Trophoblast cell (in vitro differentiated cells and primary cell): ENCODE results near the gene TRAPPC2.

Experiments
- DNase-seq, 2 donors: peaks; one replicate each; pipeline ENCODE4 v3.0.0-alpha.2; 2016
- H2AFZ ChIP-seq: 2 replicates; pipeline ENCODE4 v1.6.1; 2013; ENCODE audit warnings: low read length, moderate library complexity, mild to moderate bottlenecking; ENCODE audit not compliant: insufficient read depth, poor library complexity
- H2AK5ac ChIP-seq: 2 replicates; pipeline ENCODE4 v1.6.1; 2013; ENCODE audit warnings: mild to moderate bottlenecking, low read length
- H2BK120ac ChIP-seq: 2 replicates; pipeline ENCODE4 v1.6.1; 2013; ENCODE audit warnings: low read length, mild to moderate bottlenecking, moderate library complexity; ENCODE audit not compliant: insufficient read depth, poor library complexity
- H2BK12ac ChIP-seq: 2 replicates; pipeline ENCODE4 v1.6.1; 2013; ENCODE audit warnings: mild to moderate bottlenecking, low read length, moderate library complexity
- H2BK5ac ChIP-seq: 2 replicates; pipeline ENCODE4 v1.6.1; 2013; ENCODE audit warnings: low read length, low read depth, moderate library complexity, mild to moderate bottlenecking; ENCODE audit not compliant: poor library complexity
- H3K14ac ChIP-seq: 2 replicates; pipeline ENCODE4 v1.6.1; 2013; ENCODE audit warnings: mild to moderate bottlenecking, low read length
- H3K18ac ChIP-seq: 2 replicates; pipeline ENCODE4 v1.6.1; 2013; ENCODE audit warnings: mild to moderate bottlenecking, low read length
- H3K23ac ChIP-seq: 2 replicates; pipeline ENCODE4 v1.6.1; 2013; ENCODE audit warnings: low read length
- H3K27ac ChIP-seq: 2 replicates; pipeline ENCODE4 v1.5.1; 2013; ENCODE audit warnings: low read depth, mild to moderate bottlenecking, inconsistent platforms, low read length, moderate library complexity
- H3K27me3 ChIP-seq: 2 replicates; pipeline ENCODE4 v1.6.1; 2013; ENCODE audit warnings: inconsistent platforms, mild to moderate bottlenecking, low read length, moderate library complexity; ENCODE audit not compliant: insufficient read depth
- H3K36me3 ChIP-seq, 2 experiments: 1 replicate in 1 of 2; 2 replicates in 1 of 2; pipeline ENCODE4 v1.6.1; 2013; ENCODE audit warnings: low read length in 2 of 2, mild to moderate bottlenecking in 2 of 2, moderate library complexity in 1 of 2; ENCODE audit not compliant: insufficient read depth in 2 of 2, control insufficient read depth in 1 of 2
- H3K4ac ChIP-seq: 2 replicates; pipeline ENCODE4 v1.6.1; 2013; ENCODE audit warnings: low read depth, mild to moderate bottlenecking, low read length, moderate library complexity
- H3K4me1 ChIP-seq, 2 experiments: 1 replicate in 1 of 2; 2 replicates in 1 of 2; pipeline ENCODE4 v1.6.1; 2013; ENCODE audit warnings: low read length in 2 of 2, mild to moderate bottlenecking in 2 of 2, moderate library complexity in 1 of 2; ENCODE audit not compliant: insufficient read depth in 2 of 2, control insufficient read depth in 1 of 2
- H3K4me2 ChIP-seq: 2 replicates; pipeline ENCODE4 v1.6.1; 2013; ENCODE audit warnings: inconsistent platforms, mild to moderate bottlenecking, low read length, moderate library complexity
- H3K4me3 ChIP-seq: 2 replicates; pipeline ENCODE4 v1.5.1; 2013; ENCODE audit warnings: mild to moderate bottlenecking, low read depth, low read length, inconsistent platforms
- H3K79me1 ChIP-seq: one replicate; pipeline ENCODE4 v1.6.1; 2013; ENCODE audit warnings: low read length
- H3K79me2 ChIP-seq: 2 replicates; pipeline ENCODE4 v1.6.1; 2013; ENCODE audit warnings: low read length, mild to moderate bottlenecking; ENCODE audit not compliant: control insufficient read depth, insufficient read depth, poor library complexity
- H3K9ac ChIP-seq: 2 replicates; pipeline ENCODE4 v1.6.1; 2013; ENCODE audit warnings: mild to moderate bottlenecking, low read length
- H3K9me3 ChIP-seq: 2 replicates; pipeline ENCODE4 v1.6.1; 2013; ENCODE audit warnings: low read depth, mild to moderate bottlenecking, control low read depth, inconsistent platforms, low read length; ENCODE audit not compliant: insufficient read depth
- H4K12ac ChIP-seq: 2 replicates; pipeline ENCODE4 v1.6.1; 2013; ENCODE audit warnings: low read depth, mild to moderate bottlenecking, low read length, moderate library complexity
- H4K8ac ChIP-seq: 2 replicates; pipeline ENCODE4 v1.6.1; 2013; ENCODE audit warnings: low read depth, mild to moderate bottlenecking, low read length, moderate library complexity
- H4K91ac ChIP-seq: one replicate; pipeline ENCODE4 v1.6.1; 2013; ENCODE audit warnings: low read depth, mild to moderate bottlenecking, low read length, moderate library complexity
- WGBS: extraction: QIAGEN DNeasy Blood & Tissue Kit; methylation state at CpG from one replicate; pipeline ENCODE4 v1.1.7; 2013; ENCODE audit warnings: missing lambda C conversion rate; ENCODE audit not compliant: insufficient read length, insufficient coverage; ENCODE audit errors: extremely low coverage; 5-methylcytosine and 5-hydroxymethylcytosine counted together

Gene TRAPPC2

GRCh38 chrX:13764765-13765164, 30.3 kb upstream of the TRAPPC2 start:
- Histone ChIP-seq H2BK12ac (no peak overlapping the region), H3K4me1 (no peaks in the 10 kb centered on the region), H3K18ac (no peak overlapping the region), H2BK5ac (no peak overlapping the region), H3K79me2 (no peaks in the 10 kb centered on the region), H3K4me3 (no peak overlapping the region), H3K27ac (no peak overlapping the region), H3K4me2 (no peak overlapping the region), H4K91ac (no peak overlapping the region), H3K79me1 (no peaks in the 10 kb centered on the region), H4K8ac (no peak overlapping the region), H2AK5ac (no peak overlapping the region), H3K9ac (no peak overlapping the region), H3K14ac (no peak overlapping the region), H3K4ac (no peak overlapping the region), H2AFZ (no peak overlapping the region), H2BK120ac (no peak overlapping the region), H4K12ac (no peak overlapping the region), H3K36me3 (peaks cover 22 to 33% of the 10 kb centered on the region in 2 experiments), H3K23ac (no peak overlapping the region), H3K27me3 (no peaks in the 10 kb centered on the region), H3K9me3 (no peaks in the 10 kb centered on the region)
- WGBS, result no CpG with 5 or more reads among the region's 6 CpGs
- no peak for DNase-seq

DNA sequence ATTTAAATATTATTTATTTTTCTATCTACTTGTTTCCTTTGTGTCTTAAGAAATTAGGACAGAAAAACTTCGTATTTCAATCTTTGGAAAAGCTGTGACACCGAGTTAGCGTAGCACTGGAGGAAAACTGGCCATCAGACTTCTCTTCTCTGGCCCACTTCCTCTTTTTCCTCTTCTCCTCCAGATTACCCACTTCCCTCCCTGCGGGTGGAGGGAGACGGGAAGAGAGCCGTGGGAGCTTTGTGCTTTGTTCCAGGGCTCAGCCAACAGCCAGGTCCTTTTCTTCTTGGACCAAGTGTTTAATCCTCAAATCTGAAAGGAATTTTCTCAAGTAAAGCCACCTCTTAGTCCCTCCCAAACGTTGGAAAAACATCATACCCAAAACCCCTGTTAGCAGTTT, 29.9 kb upstream of the TRAPPC2 start:
- H2BK120ac ChIP-seq, result no peak overlapping the region
- no peak overlapping the region for H3K9ac ChIP-seq
- H3K9me3 ChIP-seq, result no peaks in the 10 kb centered on the region
- peaks cover 21 to 33% of the 10 kb centered on the region in 2 experiments for H3K36me3 ChIP-seq
- no CpG with 5 or more reads among the region's 7 CpGs for WGBS
- DNase-seq, result no peak
- no peak overlapping the region for H3K4ac ChIP-seq
- no peak overlapping the region for H4K8ac ChIP-seq
- H3K79me2 ChIP-seq, result no peaks in the 10 kb centered on the region
- no peaks in the 10 kb centered on the region for H3K27me3 ChIP-seq
- no peak overlapping the region for H3K4me2 ChIP-seq
- no peak overlapping the region for H2AFZ ChIP-seq
- no peak overlapping the region for H2AK5ac ChIP-seq
- no peak overlapping the region for H3K14ac ChIP-seq
- H4K12ac ChIP-seq, result no peak overlapping the region
- no peak overlapping the region for H4K91ac ChIP-seq
- no peak overlapping the region for H3K27ac ChIP-seq
- H3K23ac ChIP-seq, result no peak overlapping the region
- no peak overlapping the region for H2BK12ac ChIP-seq
- H3K4me1 ChIP-seq, result no peaks in the 10 kb centered on the region
- H3K18ac ChIP-seq, result no peak overlapping the region
- no peak overlapping the region for H3K4me3 ChIP-seq
- H3K79me1 ChIP-seq, result no peaks in the 10 kb centered on the region
- H2BK5ac ChIP-seq, result no peak overlapping the region

GRCh38 chrX:13763489-13763888, 29.1 kb upstream of the TRAPPC2 start:
- Histone ChIP-seq H2BK120ac (no peak overlapping the region), H4K8ac (no peak overlapping the region), H2AK5ac (no peak overlapping the region), H2BK5ac (no peak overlapping the region), H4K12ac (no peak overlapping the region), H3K27me3 (no peaks in the 10 kb centered on the region), H2AFZ (no peak overlapping the region), H2BK12ac (no peak overlapping the region), H4K91ac (no peak overlapping the region), H3K14ac (no peak overlapping the region), H3K9me3 (no peaks in the 10 kb centered on the region), H3K4me1 (no peaks in the 10 kb centered on the region), H3K18ac (no peak overlapping the region), H3K9ac (no peak overlapping the region), H3K79me2 (no peaks in the 10 kb centered on the region), H3K27ac (no peak overlapping the region), H3K79me1 (no peaks in the 10 kb centered on the region), H3K4ac (no peak overlapping the region), H3K23ac (no peak overlapping the region), H3K4me2 (no peak overlapping the region), H3K36me3 (peaks cover 22 to 35% of the 10 kb centered on the region in 2 experiments), H3K4me3 (no peak overlapping the region)
- no CpG with 5 or more reads among the region's 8 CpGs for WGBS
- no peak for DNase-seq

DNA sequence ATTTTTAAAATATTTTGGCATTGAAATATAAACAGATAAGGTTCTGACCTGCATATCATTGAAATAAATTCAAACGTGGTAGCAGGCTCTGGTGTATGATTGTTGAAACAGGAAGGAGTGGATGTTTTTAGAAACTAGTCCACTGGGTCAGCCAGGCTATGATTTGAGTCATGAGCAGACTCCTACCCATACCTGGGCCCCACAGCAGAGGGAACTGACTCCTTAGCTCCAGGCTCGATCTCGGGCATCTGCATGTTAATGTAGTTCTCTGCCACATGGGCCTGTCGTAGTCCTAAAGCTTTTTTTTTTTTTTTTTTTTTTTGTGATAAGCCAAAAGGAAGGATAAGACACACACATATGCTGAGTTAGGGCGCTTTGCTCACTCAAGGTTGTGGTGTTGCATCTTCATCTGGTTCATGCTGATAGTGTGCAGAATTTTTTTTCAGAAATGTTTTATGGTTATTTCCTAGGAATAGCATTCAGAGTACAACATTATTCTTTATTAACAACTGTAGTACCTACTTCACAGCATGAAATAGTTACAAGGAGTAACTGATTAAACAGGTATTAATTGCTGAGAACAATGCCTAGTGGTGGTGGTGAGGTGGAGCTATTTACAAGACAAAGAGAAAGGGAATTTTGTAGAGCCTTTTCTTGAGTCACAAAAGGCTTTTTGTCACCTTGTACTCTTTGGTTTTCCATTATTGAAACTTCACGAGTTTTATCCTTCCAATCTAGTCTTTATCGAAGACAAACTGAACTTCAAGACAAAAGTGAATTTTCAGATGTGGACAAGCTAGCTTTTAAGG, 27.4 kb upstream of the TRAPPC2 start:
- no peak overlapping the region for H3K23ac ChIP-seq
- H3K79me1 ChIP-seq, result no peaks in the 10 kb centered on the region
- no peak overlapping the region for H3K18ac ChIP-seq
- no peak overlapping the region for H4K91ac ChIP-seq
- H2BK120ac ChIP-seq, result no peak overlapping the region
- H4K8ac ChIP-seq, result no peak overlapping the region
- no peak overlapping the region for H4K12ac ChIP-seq
- WGBS, result no CpG with 5 or more reads among the region's 7 CpGs
- no peaks in the 10 kb centered on the region for H3K79me2 ChIP-seq
- H3K4me3 ChIP-seq, result no peak overlapping the region
- no peak overlapping the region for H3K4me2 ChIP-seq
- H3K4me1 ChIP-seq, result no peaks in the 10 kb centered on the region
- peaks cover 25 to 37% of the 10 kb centered on the region in 2 experiments for H3K36me3 ChIP-seq
- no peak overlapping the region for H3K4ac ChIP-seq
- no peak overlapping the region for H2BK12ac ChIP-seq
- H2AFZ ChIP-seq, result no peak overlapping the region
- H2BK5ac ChIP-seq, result no peak overlapping the region
- no peak overlapping the region for H3K14ac ChIP-seq
- no peak overlapping the region for H3K9ac ChIP-seq
- no peak overlapping the region for H3K27ac ChIP-seq
- H3K9me3 ChIP-seq, result no peaks in the 10 kb centered on the region
- DNase-seq, result no peak
- no peak overlapping the region for H2AK5ac ChIP-seq
- no peaks in the 10 kb centered on the region for H3K27me3 ChIP-seq
